Measurements from ENCODE around the gene BSN.

DNA sequence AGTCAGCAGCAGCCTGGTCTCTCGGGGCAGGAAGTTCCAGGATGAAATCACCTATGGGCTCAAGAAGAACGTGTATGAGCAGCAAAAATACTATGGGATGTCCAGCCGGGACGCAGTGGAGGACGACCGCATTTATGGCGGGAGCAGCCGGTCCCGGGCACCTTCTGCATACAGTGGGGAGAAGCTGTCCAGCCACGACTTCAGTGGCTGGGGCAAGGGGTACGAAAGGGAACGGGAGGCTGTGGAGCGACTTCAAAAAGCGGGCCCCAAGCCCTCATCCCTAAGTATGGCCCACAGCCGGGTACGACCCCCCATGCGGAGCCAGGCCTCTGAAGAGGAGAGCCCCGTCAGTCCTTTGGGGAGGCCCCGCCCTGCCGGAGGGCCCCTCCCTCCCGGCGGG, 107.7 kb downstream of the BSN start:
- TF ChIP-seq, protein P1, sequence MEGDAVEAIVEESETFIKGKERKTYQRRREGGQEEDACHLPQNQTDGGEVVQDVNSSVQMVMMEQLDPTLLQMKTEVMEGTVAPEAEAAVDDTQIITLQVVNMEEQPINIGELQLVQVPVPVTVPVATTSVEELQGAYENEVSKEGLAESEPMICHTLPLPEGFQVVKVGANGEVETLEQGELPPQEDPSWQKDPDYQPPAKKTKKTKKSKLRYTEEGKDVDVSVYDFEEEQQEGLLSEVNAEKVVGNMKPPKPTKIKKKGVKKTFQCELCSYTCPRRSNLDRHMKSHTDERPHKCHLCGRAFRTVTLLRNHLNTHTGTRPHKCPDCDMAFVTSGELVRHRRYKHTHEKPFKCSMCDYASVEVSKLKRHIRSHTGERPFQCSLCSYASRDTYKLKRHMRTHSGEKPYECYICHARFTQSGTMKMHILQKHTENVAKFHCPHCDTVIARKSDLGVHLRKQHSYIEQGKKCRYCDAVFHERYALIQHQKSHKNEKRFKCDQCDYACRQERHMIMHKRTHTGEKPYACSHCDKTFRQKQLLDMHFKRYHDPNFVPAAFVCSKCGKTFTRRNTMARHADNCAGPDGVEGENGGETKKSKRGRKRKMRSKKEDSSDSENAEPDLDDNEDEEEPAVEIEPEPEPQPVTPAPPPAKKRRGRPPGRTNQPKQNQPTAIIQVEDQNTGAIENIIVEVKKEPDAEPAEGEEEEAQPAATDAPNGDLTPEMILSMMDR (conservative IDR thresholded peaks at IDR 0.05; ENCODE audit: low read depth in 2 of 2) = no peak
- TF ChIP-seq, protein P2, sequence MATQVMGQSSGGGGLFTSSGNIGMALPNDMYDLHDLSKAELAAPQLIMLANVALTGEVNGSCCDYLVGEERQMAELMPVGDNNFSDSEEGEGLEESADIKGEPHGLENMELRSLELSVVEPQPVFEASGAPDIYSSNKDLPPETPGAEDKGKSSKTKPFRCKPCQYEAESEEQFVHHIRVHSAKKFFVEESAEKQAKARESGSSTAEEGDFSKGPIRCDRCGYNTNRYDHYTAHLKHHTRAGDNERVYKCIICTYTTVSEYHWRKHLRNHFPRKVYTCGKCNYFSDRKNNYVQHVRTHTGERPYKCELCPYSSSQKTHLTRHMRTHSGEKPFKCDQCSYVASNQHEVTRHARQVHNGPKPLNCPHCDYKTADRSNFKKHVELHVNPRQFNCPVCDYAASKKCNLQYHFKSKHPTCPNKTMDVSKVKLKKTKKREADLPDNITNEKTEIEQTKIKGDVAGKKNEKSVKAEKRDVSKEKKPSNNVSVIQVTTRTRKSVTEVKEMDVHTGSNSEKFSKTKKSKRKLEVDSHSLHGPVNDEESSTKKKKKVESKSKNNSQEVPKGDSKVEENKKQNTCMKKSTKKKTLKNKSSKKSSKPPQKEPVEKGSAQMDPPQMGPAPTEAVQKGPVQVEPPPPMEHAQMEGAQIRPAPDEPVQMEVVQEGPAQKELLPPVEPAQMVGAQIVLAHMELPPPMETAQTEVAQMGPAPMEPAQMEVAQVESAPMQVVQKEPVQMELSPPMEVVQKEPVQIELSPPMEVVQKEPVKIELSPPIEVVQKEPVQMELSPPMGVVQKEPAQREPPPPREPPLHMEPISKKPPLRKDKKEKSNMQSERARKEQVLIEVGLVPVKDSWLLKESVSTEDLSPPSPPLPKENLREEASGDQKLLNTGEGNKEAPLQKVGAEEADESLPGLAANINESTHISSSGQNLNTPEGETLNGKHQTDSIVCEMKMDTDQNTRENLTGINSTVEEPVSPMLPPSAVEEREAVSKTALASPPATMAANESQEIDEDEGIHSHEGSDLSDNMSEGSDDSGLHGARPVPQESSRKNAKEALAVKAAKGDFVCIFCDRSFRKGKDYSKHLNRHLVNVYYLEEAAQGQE (IDR thresholded peaks at IDR 0.05; ENCODE audit: unreplicated experiment) = no peak
- TF ChIP-seq EZH2 (IDR thresholded peaks at IDR 0.05; ENCODE audit: low read depth, unreplicated experiment) = no peak
- no peak for TF ChIP-seq JUNB (IDR thresholded peaks at IDR 0.05; ENCODE audit: unreplicated experiment)
- TF ChIP-seq POLR2AphosphoS5 (IDR thresholded peaks at IDR 0.05; ENCODE audit: low read depth) = no peak
- TF ChIP-seq, protein P3, sequence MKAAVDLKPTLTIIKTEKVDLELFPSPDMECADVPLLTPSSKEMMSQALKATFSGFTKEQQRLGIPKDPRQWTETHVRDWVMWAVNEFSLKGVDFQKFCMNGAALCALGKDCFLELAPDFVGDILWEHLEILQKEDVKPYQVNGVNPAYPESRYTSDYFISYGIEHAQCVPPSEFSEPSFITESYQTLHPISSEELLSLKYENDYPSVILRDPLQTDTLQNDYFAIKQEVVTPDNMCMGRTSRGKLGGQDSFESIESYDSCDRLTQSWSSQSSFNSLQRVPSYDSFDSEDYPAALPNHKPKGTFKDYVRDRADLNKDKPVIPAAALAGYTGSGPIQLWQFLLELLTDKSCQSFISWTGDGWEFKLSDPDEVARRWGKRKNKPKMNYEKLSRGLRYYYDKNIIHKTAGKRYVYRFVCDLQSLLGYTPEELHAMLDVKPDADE (IDR thresholded peaks at IDR 0.05) = no peak
